ENCODE data around the gene DLGAP3.

The DLGAP3 gene

GRCh38 chr1:34864759-34865158 lies 64.7 kb downstream of the DLGAP3 start:
- no peak for DNase-seq

DNA sequence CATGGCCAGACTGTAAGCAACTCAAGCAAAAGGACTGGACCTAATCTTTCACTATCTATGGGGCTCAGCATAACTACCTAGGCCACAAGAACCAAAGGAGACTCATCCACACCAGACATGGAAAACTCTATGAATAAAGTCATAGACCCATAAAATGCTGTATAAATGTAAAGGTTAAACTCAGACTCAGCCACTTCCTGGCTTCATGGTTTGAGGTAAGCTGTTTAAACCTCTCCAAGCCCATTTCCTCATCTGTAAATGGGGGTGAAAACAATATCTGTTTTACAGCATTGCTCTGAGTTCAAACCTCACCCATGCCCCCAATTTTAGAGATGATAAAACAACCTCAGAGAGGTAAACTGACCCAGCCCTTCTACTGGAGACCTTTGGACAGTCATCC lies 65.9 kb downstream of the DLGAP3 start:
- no peak for DNase-seq

DNA sequence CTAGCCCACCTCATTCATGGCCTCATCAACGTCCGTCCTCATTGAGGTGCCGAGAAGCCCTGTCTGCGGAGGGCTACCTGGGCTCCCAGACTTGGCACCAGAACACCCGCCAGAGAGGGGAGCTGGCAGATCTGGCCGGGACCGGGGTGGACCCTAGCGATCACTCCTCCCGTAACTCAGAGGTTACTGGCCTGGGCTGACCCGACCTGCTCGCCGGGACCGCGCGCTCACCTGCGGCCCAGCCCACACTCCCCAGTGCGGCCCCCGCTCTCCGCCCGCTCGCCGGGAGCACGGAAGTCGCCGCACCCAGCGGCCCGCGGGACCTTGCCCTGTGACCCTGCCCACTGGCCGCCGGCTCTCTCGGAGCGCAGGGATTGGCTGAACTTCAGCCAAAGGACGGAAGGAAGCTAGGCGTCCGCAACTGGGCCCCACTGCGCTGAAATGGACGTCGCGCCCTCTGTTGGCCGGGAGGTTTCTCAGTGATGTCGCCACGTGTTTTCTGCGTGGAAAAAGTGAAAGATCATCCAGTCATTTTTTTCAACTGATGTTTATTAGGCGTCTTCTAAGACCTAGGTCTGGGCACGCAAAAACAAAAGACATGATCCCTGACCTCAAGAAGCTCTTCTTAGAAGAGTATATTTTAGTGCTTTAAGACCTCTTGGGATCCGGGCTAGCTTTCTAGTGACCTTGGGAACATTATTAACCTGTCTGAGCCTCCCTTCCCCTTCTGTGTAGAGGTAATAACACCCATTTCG lies 69.8 kb downstream of the DLGAP3 start, which contains the start of gene SMIM12:
Gene SMIM12 (minus strand): TSS at position 304 of the 755 bp plus-strand sequence. CDS start 3,772 bp downstream, outside the sequence.
- DNase-seq = peak; percentile 91

GRCh38 chr1:34858901-34859445 lies 70.5 kb downstream of the DLGAP3 start:
- DNase-seq = peak; percentile 26

- no peak for DNase-seq
These were observed 72.8 kb downstream of the DLGAP3 start for GRCh38 chr1:34856697-34857096.

- DNase-seq = peak; percentile 88
These were observed 76.7 kb downstream of the DLGAP3 start for GRCh38 chr1:34852677-34853217.

- peak; percentile 78 for DNase-seq
These were observed 77.9 kb downstream of the DLGAP3 start for GRCh38 chr1:34851431-34852105.

DNA sequence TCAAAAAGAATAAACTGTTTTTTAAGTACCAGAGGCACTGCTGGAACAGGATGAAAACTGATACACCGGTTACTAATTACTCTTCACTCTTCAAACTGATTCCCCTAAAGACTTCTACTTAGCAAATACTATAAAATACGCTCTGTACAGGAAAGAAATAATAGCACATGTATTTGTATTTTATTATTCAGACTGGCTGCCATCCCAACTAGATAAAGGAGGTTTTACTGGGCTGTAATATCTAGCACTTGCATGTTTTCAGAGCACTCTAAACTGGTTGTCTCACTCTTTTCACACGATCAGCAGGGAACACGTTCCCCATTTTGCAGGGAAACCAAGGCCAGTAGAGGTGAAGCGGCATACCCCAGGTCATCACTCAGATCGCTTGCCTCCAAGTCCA lies 79.1 kb downstream of the DLGAP3 start:
- peak; percentile 7 for DNase-seq

DNA sequence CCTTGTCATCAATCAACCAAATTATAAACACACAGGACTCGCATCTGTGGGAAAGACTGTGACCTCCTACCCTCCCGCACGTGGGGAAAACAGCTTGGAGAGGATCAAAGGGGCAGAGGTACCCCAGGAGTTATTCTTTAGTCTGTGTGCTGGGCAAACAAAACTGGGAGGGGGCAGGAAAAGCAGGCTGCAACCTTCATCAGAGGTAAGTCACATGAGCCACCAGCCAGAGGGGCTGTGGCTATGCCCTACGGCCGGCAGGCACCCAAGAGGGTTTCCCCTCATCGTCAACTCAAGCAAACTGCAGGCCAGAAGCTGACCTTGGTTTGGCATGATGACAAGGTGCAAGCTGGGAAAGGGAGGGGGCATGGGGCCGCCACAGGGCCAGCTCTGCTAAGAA lies 82.4 kb downstream of the DLGAP3 start:
- DNase-seq = peak; percentile 95

- peak; percentile 6 for DNase-seq
These were observed 83.2 kb downstream of the DLGAP3 start for GRCh38 chr1:34846265-34846664.

DNA sequence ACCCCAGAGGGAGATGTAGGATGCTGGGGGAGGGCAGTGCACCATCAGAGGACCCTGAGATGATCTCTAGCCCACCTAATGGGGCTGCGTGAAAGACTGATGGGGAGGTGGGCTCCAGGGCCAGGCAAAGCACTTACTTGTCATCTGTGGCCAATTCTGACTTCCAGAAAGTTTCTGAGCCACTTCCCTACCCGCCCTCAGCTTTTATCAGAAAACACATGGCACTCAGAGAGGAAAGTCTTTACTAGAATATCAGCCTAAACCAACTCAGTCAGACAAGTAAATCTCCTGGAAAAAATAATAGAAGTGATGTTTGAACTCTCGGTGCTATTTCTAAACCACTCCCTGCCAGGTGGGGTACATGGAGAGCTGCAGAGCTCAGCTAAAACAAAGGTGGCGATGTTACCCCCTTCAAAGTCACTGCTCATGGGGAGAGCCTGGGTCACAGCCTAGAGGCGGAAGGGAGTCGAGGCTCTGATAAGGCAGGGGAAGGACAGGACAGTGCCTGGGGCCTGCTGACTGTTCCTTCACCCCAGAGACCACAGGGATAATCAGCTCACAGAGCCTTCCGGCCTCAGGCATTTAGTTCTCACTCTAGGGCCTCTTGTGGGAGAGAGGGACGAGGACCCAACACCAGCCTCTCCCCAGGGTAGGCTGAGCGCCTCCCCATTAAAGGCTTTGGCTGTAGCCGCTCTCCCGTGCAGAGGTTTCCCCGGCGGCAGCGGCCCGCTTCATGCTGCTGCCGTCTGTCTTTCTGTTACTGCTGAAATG lies 84.1 kb downstream of the DLGAP3 start:
- DNase-seq = peak; percentile 15

DNA sequence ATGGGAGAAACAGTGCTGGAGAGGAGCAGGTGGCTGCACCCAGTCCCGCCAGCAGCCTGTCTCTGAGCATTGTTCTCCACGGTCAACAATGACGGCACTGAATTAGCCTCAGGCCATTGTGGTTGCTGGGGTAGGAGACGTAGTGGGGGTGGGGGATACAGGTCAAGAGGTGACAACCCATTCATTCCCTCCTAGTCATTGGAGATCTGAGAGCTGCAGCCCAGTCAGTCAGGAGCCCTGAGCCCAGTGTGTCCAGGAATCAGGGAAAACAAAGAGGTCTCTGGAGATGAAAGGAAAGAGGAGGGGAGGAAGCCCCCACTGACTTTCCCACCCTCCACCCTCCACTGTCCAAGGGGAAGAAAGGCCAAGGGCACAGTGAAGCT lies 85.2 kb downstream of the DLGAP3 start:
- DNase-seq = peak; percentile 85

DNA sequence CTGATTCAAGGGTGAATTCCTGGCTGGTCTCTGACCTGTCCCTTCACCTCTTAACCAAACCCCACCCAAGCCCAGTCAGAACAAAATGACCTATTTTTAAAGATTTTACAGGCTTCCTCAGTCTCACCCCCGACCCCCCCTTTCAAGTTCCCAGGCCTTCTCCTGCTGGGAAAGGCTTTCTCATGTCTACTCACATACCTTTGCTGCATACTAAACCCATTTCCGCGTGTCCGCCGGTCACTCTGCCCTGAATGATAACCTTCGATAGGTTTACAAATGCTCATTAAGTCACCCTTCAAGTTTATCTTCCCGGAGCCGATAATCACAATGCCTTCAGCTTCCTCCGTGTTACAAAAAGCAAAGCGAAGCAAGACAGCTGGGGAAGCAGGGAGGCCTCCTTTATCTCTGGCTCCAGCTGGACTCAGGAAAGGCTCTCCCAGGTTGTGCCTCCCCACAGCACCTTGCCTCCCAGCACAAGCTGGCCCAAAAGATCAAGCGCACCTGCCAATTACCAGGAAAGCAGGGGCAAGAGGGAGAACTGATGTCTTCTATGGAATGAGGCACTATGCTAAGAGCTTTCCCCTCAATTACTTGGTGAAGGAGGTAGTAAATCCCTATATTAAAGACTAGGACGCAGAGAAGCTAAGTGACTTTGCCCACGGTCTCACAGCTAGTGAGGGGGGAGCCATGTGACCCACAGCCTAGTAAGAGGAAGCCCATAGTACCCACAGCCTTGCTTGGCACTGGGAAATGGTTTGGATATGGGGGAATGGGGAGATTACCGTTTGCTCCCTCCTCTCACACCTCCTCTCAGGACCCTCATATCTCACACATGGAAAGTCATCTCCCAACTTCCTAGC lies 85.8 kb downstream of the DLGAP3 start:
- DNase-seq = peak; percentile 42

GRCh38 chr1:34842952-34843371 lies 86.5 kb downstream of the DLGAP3 start:
- peak; percentile 1 for DNase-seq

- DNase-seq = no peak
These were observed 87.4 kb downstream of the DLGAP3 start for GRCh38 chr1:34842073-34842472.

DNA sequence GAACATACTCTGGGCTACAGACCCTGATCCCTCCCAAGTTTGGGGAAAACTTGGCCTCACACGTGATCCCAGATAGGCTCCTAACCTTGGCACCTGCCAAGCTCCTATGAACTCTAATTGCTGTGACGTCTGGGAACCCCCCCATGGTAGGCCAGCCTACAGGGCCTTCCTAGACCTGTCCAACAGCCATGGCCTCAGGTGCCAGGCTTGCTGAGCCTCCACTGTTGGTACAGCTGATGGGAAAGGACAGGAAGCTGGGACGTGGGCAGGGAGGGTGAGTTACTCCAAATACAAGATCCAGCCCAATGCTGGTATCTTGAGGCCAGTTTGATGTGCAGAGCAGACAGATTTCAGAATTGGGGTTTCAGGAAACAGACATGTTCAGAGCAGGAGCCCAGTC lies 89.0 kb downstream of the DLGAP3 start:
- DNase-seq = no peak

DNA sequence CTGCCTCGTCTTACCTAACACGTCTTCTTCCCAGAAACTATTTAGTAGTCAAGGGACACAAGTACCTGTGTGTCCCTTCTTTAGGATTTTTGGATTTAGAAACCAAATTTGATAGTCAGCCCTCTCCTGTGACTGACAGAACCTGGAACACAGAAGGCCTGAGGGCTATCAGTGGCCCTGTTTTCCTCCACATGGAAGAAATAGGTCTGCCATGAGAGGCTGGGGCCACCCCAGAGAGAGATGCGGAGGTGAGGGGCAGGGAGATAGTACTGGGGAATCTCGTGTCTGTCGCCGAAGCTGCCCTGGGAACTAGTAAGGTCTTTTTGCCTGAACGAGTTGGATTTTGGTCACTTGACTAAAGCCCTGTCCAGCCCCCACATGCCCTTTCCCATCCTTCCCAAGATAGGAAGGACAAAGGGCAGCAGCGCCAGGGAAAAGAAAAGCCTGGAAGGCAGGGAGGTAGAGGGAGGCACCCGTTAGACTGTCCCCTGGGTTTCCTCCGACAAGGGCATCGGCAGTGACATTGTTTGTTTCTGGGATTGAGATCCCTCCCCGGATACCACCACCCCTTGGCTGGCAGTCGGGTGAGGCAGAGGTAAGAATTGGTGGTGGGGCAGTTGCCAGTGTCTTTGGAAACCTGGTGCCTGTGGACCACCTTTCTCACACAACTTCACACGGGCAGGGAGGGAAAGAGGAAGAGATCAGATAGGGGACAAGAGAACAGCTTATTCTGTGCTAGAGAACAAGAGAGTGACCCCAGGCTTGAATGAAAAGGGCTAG lies 89.7 kb downstream of the DLGAP3 start:
- no peak for DNase-seq

- DNase-seq = no peak
These were observed 95.7 kb downstream of the DLGAP3 start for GRCh38 chr1:34833711-34834110.

- DNase-seq = peak; percentile 56
These were observed 97.7 kb downstream of the DLGAP3 start for GRCh38 chr1:34831721-34832246.

DNA sequence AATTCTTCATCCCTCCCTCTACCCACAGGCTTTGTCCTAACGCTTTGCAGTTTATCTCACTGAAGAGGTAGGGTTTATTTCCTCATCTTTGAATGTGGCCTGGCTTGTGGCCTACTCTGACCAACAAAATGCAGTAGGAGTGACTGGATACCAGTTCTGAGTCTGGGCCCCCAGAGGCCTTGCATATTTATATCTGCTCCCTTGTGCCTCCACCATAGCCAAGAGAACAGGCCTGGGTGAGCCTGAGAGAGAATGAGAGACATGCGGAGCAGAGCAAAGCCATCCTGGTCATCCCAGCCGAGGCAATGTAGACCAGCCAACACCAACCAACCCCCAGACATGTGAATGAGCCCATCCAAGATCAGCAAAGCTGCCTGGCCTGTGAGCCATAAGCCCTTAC lies 100.2 kb downstream of the DLGAP3 start:
- DNase-seq = no peak

- DNase-seq = no peak
These were observed 100.8 kb downstream of the DLGAP3 start for GRCh38 chr1:34828611-34829010.

All from NCI-H69 (cell line).